ENCODE results near the gene WDR33.

WDR33 gene

GRCh38 chr2:127679680-127680361 is 131.2 kb downstream of the WDR33 start:
- H3K4me3 ChIP-seq (ENCODE audit: low read depth, low read length): no peak overlapping the region
- no peak overlapping the region for H3K27ac ChIP-seq (ENCODE audit: low read depth, low read length)
- no peaks in the 10 kb centered on the region for H3K79me2 ChIP-seq (ENCODE audit: control insufficient read depth, insufficient read depth, low read length, unreplicated experiment)
- no peaks in the 10 kb centered on the region for H3K36me3 ChIP-seq (ENCODE audit: insufficient read depth, low read length)
- peaks cover 15% of the 10 kb centered on the region; the same call in 1 of the 2 replicates for H3K27me3 ChIP-seq (ENCODE audit: insufficient read depth, low read length)
- no peak overlapping the region for H2AFZ ChIP-seq (ENCODE audit: low read length, unreplicated experiment)
- peaks cover 11% of the 10 kb centered on the region for H3K4me1 ChIP-seq (ENCODE audit: control insufficient read depth, insufficient read depth, low read length, unreplicated experiment)

- Histone ChIP-seq H2AFZ (ENCODE audit: low read length, unreplicated experiment) (no peak overlapping the region), H3K27ac (ENCODE audit: low read depth, low read length) (no peak overlapping the region), H3K79me2 (ENCODE audit: control insufficient read depth, insufficient read depth, low read length, unreplicated experiment) (no peaks in the 10 kb centered on the region)
These were observed 132.0 kb downstream of the WDR33 start for GRCh38 chr2:127678991-127679390.

GRCh38 chr2:127678531-127678930 is 132.4 kb downstream of the WDR33 start:
- Histone ChIP-seq H3K36me3 (ENCODE audit: insufficient read depth, low read length) (no peaks in the 10 kb centered on the region), H3K4me3 (ENCODE audit: low read depth, low read length) (no peak overlapping the region), H3K27ac (ENCODE audit: low read depth, low read length) (no peak overlapping the region), H3K27me3 (ENCODE audit: insufficient read depth, low read length) (peaks cover 15% of the 10 kb centered on the region; the same call in 1 of the 2 replicates), H2AFZ (ENCODE audit: low read length, unreplicated experiment) (no peak overlapping the region), H3K4me1 (ENCODE audit: control insufficient read depth, insufficient read depth, low read length, unreplicated experiment) (peaks cover 17% of the 10 kb centered on the region), H3K79me2 (ENCODE audit: control insufficient read depth, insufficient read depth, low read length, unreplicated experiment) (no peaks in the 10 kb centered on the region)

More at GRCh38 chr2:127678991-127679390, 132.0 kb downstream of the WDR33 start:
- H3K27me3 ChIP-seq (ENCODE audit: insufficient read depth, low read length): peaks cover 15% of the 10 kb centered on the region; the same call in 1 of the 2 replicates
- no peak overlapping the region for H3K4me3 ChIP-seq (ENCODE audit: low read depth, low read length)
- no peaks in the 10 kb centered on the region for H3K36me3 ChIP-seq (ENCODE audit: insufficient read depth, low read length)
- H3K4me1 ChIP-seq (ENCODE audit: control insufficient read depth, insufficient read depth, low read length, unreplicated experiment): peaks cover 17% of the 10 kb centered on the region

DNA sequence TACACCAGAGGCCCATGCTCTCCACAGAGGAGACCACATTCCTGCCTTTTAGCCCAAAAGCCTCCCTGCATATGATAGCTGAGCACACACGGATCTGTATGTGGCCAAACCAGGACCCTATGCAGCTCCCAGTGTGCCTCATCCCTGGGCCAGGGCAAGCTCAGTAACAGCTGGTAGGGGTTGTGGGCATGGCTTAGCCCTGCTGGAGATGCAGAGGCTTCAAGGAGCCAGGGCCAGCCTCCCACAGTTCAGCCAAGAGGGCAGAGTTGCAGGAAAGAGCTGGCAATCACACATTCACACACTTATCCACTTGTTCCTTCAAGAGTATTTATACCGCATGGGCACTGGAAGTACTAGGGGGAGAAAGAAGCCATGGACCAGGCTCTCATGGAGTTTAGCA is 134.1 kb downstream of the WDR33 start:
- Histone ChIP-seq H2AFZ (ENCODE audit: low read length, unreplicated experiment) (no peak overlapping the region), H3K4me1 (ENCODE audit: control insufficient read depth, insufficient read depth, low read length, unreplicated experiment) (peaks cover 15% of the 10 kb centered on the region), H3K4me3 (ENCODE audit: low read depth, low read length) (no peak overlapping the region), H3K79me2 (ENCODE audit: control insufficient read depth, insufficient read depth, low read length, unreplicated experiment) (no peaks in the 10 kb centered on the region), H3K27ac (ENCODE audit: low read depth, low read length) (no peak overlapping the region), H3K36me3 (ENCODE audit: insufficient read depth, low read length) (no peaks in the 10 kb centered on the region), H3K27me3 (ENCODE audit: insufficient read depth, low read length) (peaks cover 15% of the 10 kb centered on the region; the same call in 1 of the 2 replicates)

GRCh38 chr2:127675331-127676261 is 135.4 kb downstream of the WDR33 start, which contains the start of gene LIMS2:
Gene LIMS2, minus strand, starts transcription at chr2:127675530. Its CDS starts 506 bp downstream, at chr2:127675024.
- H3K27ac ChIP-seq (ENCODE audit: low read depth, low read length): no peak within 1 kb of the TSS
- H3K36me3 ChIP-seq (ENCODE audit: insufficient read depth, low read length): no peaks in the 10 kb centered on the region
- peaks cover 7% of the 10 kb centered on the region for H3K4me1 ChIP-seq (ENCODE audit: control insufficient read depth, insufficient read depth, low read length, unreplicated experiment)
- H3K27me3 ChIP-seq (ENCODE audit: insufficient read depth, low read length): peaks cover 15% of the 10 kb centered on the region; the same call in 1 of the 2 replicates
- peak within 1 kb of the TSS; percentile 80 for H3K4me3 ChIP-seq (ENCODE audit: low read depth, low read length)
- no peaks in the 10 kb centered on the region for H3K79me2 ChIP-seq (ENCODE audit: control insufficient read depth, insufficient read depth, low read length, unreplicated experiment)
- peak within 1 kb of the TSS; percentile 98 for H2AFZ ChIP-seq (ENCODE audit: low read length, unreplicated experiment)

- Histone ChIP-seq H3K27me3 (ENCODE audit: insufficient read depth, low read length) (peaks cover 15% of the 10 kb centered on the region; the same call in 1 of the 2 replicates), H3K79me2 (ENCODE audit: control insufficient read depth, insufficient read depth, low read length, unreplicated experiment) (no peaks in the 10 kb centered on the region), H3K4me3 (ENCODE audit: low read depth, low read length) (peak overlapping the region; percentile 80), H3K27ac (ENCODE audit: low read depth, low read length) (no peak overlapping the region), H3K4me1 (ENCODE audit: control insufficient read depth, insufficient read depth, low read length, unreplicated experiment) (peaks cover 7% of the 10 kb centered on the region), H3K36me3 (ENCODE audit: insufficient read depth, low read length) (no peaks in the 10 kb centered on the region), H2AFZ (ENCODE audit: low read length, unreplicated experiment) (peak overlapping the region; percentile 98)
These were observed 136.4 kb downstream of the WDR33 start for GRCh38 chr2:127674241-127675209.

- Histone ChIP-seq H3K4me1 (ENCODE audit: control insufficient read depth, insufficient read depth, low read length, unreplicated experiment) (peaks cover 7% of the 10 kb centered on the region), H3K36me3 (ENCODE audit: insufficient read depth, low read length) (no peaks in the 10 kb centered on the region), H3K4me3 (ENCODE audit: low read depth, low read length) (peak overlapping the region; percentile 80), H3K27ac (ENCODE audit: low read depth, low read length) (no peak overlapping the region), H3K79me2 (ENCODE audit: control insufficient read depth, insufficient read depth, low read length, unreplicated experiment) (no peaks in the 10 kb centered on the region), H2AFZ (ENCODE audit: low read length, unreplicated experiment) (no peak overlapping the region), H3K27me3 (ENCODE audit: insufficient read depth, low read length) (peaks cover 15% of the 10 kb centered on the region; the same call in 1 of the 2 replicates)
These were observed 137.5 kb downstream of the WDR33 start for GRCh38 chr2:127673291-127674069.

GRCh38 chr2:127672341-127673224 is 138.4 kb downstream of the WDR33 start:
- no peaks in the 10 kb centered on the region for H3K79me2 ChIP-seq (ENCODE audit: control insufficient read depth, insufficient read depth, low read length, unreplicated experiment)
- no peak overlapping the region for H2AFZ ChIP-seq (ENCODE audit: low read length, unreplicated experiment)
- no peaks in the 10 kb centered on the region for H3K36me3 ChIP-seq (ENCODE audit: insufficient read depth, low read length)
- no peak overlapping the region for H3K4me3 ChIP-seq (ENCODE audit: low read depth, low read length)
- peaks cover 9% of the 10 kb centered on the region; the same call in 1 of the 2 replicates for H3K27me3 ChIP-seq (ENCODE audit: insufficient read depth, low read length)
- H3K4me1 ChIP-seq (ENCODE audit: control insufficient read depth, insufficient read depth, low read length, unreplicated experiment): peaks cover 7% of the 10 kb centered on the region
- H3K27ac ChIP-seq (ENCODE audit: low read depth, low read length): no peak overlapping the region

All from ACC112 (cell line).